ENCODE measurements around the gene EPC1. TPM values are rescaled to one million over a fixed set of nuclear protein-coding genes. Genes with fewer than 3 reads are reported as not detected.

The EPC1 gene
- total RNA-seq, 3 donors from 2014 or later, result 33.7 to 47.9 (median 46.9) TPM

DNA sequence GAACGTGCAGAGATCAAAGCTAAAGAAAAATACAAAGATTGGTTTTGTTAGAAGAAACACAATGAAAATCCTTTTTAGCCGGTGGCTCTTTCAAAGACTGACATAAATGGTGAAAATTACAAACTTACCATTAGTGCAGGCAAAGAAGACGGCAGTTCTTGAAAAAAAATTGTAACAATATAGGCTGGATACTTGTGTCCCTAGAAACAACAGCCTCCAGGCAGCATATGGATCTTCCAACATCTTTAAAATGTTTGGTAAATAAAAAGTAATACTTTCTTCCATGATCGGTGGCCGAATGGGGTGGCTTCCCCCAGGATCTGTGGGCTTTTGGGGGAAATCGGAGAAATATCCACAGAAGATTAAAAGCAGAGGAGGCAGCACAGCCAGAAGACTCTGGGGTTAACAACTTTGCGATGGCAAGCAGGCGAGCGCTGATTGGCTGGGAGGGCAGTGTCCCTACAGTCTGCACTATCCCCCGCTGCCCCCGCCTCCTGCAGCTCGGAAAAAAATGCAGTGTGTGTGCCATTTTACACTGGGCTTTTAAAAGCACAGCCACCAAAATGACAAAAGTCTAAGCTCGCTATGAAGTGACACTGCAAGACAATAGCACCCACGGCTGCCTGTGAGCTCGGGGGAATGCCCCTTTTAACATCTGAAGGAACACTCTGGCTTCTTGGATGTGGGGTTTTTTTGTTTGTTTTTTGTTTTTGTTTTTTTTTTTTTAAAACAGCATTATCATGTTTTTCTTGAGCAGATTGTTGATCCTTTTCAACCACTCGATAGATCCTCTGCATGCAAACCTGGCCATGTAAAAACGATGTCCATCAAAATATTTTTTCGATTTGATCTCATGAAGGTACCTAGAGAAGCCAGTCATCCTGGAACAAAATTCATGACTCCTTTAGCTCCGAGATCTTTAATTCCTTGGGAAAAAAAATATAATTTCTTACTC, 31.7 kb upstream of the EPC1 start:
- TF ChIP-seq, protein P1, sequence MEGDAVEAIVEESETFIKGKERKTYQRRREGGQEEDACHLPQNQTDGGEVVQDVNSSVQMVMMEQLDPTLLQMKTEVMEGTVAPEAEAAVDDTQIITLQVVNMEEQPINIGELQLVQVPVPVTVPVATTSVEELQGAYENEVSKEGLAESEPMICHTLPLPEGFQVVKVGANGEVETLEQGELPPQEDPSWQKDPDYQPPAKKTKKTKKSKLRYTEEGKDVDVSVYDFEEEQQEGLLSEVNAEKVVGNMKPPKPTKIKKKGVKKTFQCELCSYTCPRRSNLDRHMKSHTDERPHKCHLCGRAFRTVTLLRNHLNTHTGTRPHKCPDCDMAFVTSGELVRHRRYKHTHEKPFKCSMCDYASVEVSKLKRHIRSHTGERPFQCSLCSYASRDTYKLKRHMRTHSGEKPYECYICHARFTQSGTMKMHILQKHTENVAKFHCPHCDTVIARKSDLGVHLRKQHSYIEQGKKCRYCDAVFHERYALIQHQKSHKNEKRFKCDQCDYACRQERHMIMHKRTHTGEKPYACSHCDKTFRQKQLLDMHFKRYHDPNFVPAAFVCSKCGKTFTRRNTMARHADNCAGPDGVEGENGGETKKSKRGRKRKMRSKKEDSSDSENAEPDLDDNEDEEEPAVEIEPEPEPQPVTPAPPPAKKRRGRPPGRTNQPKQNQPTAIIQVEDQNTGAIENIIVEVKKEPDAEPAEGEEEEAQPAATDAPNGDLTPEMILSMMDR (IDR thresholded peaks at IDR 0.05), result no peak
- Histone ChIP-seq H3K36me3 (ENCODE audit: low read depth) (no peaks in the 10 kb centered on the region), H3K9me3 (no peaks in the 10 kb centered on the region), H3K4me1 (ENCODE audit: low read depth) (peaks cover 12% of the 10 kb centered on the region), H3K4me3 (peak overlapping the region; percentile 50)
- ATAC-seq (peak; percentile 96), DNase-seq (peak; percentile 95 to 98 (median 97))
- intact Hi-C loops (cut with DNase I, micrococcal nuclease), result loop anchor here in 1 of 2 donors (5.0 kb wide), 1 partner anchor 69 kb away; the partner anchor contains the start of gene CCDC7

DNA sequence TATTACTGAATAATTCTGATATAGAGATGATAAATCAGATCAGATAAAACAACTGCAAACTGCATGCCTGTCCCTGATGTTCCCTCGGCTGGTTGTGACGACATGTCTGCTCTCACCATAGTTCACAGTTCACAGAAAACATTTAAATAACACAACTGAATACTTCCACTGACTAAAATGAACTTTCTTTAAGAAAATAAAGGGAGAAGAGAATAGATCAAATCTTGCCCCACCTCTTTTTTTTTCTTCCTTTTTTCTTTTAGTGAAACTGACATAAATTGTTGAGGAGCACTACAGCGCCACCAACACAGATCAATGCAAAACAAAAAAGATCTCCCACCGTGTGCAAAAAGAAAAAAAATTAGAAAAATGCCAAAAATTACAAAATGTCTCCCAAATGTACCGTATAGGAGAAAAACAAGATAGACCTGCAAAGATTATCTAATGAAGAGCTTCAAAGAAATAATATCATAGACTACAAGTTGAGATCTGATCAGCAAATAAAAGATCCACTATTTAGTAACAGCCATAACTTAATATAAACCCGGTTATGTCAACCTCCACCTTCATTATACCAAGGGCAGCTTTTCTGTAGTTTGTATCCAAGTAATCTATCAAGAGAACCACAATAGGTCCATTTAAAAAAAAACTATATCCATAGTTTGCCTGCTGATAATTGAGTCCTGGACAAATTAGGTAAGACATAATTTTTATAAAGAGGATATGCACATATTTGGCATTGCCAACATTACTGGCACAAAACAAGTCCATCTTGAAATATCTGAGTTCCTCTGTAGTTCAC, 30.7 kb upstream of the EPC1 start:
- ATAC-seq (peak; percentile 25), DNase-seq (peak in 1 of 3 donors; percentile 49)
- H3K4me1 ChIP-seq (ENCODE audit: low read depth), result peaks cover 18% of the 10 kb centered on the region
- no peaks in the 10 kb centered on the region for H3K9me3 ChIP-seq
- intact Hi-C loops (cut with DNase I, micrococcal nuclease), result loop anchor here in 1 of 2 donors (5.0 kb wide), 1 partner anchor 70 kb away; the partner anchor contains the start of gene CCDC7
- TF ChIP-seq, protein P1 (IDR thresholded peaks at IDR 0.05), result peak; percentile 5
- H3K36me3 ChIP-seq (ENCODE audit: low read depth), result no peaks in the 10 kb centered on the region
- peak overlapping the region; percentile 50 for H3K4me3 ChIP-seq

DNA sequence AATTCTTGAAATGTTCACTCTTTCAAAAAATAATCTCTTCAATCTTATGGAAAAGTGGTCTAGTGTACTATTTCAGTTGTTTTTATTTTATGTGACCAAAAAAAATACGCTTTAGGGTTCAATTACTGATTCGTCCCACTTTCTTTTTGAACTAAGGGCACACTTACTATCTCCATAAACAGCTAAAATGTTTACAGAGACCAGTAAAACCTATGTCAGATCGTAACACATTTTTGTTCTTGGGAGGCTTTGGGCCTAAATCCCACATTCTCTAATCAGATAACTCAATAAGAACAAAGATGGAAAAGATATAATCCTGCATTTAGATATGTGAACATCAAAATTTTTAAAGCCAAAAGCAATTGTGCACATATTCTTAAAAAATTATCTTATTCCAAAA, 29.8 kb upstream of the EPC1 start:
- TF ChIP-seq, protein P1 (IDR thresholded peaks at IDR 0.05), result no peak
- Histone ChIP-seq H3K9me3 (no peaks in the 10 kb centered on the region), H3K4me1 (ENCODE audit: low read depth) (peaks cover 18% of the 10 kb centered on the region), H3K4me3 (no peak overlapping the region), H3K36me3 (ENCODE audit: low read depth) (no peaks in the 10 kb centered on the region)
- intact Hi-C loops (cut with DNase I, micrococcal nuclease), result loop anchor here in 1 of 2 donors (5.0 kb wide), 1 partner anchor 71 kb away; the partner anchor contains the start of gene CCDC7
- DNase-seq, result no peak
- ATAC-seq, result no peak

DNA sequence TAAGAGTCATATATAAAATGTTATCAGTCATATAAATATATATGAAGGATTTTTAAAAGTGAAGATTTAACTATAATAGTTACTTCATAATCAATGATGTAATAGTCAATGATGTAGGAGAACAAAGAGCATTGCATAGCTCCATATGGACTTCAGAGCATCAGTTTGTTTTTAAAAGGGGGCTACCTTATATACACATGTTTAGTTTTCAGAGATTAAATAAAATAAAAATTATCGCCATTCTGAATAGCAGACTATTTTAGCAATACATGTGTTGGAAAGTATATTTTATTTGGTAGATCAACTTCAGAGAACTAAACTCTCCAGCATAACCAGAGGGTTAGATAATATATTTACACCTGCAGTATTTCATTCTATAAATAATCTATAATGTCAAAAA, 29.1 kb upstream of the EPC1 start:
- H3K4me3 ChIP-seq, result no peak overlapping the region
- intact Hi-C loops (cut with DNase I, micrococcal nuclease), result loop anchor here in 1 of 2 donors (5.0 kb wide), 1 partner anchor 71 kb away; the partner anchor contains the start of gene CCDC7

DNA sequence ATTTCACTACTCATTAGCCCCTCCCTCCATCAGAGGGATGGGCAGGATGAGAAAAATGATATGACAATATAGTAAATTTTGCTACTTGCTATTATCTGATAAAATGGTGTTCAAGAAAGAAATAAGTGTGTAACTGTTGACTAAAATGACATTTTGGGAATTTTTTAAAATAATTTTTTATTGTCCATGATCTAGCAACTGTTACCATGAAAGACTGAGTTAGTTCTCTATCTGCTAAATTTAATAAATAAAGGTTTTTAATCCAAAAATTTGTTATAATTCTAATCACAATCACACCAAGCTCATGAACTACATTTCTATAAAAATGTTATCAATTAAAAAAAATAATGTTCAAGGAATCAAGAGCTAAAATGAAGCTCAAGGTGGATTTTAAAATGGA, 28.7 kb upstream of the EPC1 start:
- H3K36me3 ChIP-seq (ENCODE audit: low read depth), result no peaks in the 10 kb centered on the region
- TF ChIP-seq, protein P1 (IDR thresholded peaks at IDR 0.05), result no peak
- no peak overlapping the region for H3K4me3 ChIP-seq
- ATAC-seq, result no peak
- H3K9me3 ChIP-seq, result no peaks in the 10 kb centered on the region
- no peak for DNase-seq
- intact Hi-C loops (cut with DNase I, micrococcal nuclease), result loop anchor here in 1 of 2 donors (5.0 kb wide), 1 partner anchor 72 kb away; the partner anchor contains the start of gene CCDC7
- H3K4me1 ChIP-seq (ENCODE audit: low read depth), result peaks cover 11% of the 10 kb centered on the region

More for the DNA sequence above, 29.1 kb upstream of the EPC1 start:
- no peaks in the 10 kb centered on the region for H3K9me3 ChIP-seq
- TF ChIP-seq, protein P1 (IDR thresholded peaks at IDR 0.05), result no peak
- DNase-seq, result no peak
- ATAC-seq, result no peak
- H3K36me3 ChIP-seq (ENCODE audit: low read depth), result no peaks in the 10 kb centered on the region
- peaks cover 15% of the 10 kb centered on the region for H3K4me1 ChIP-seq (ENCODE audit: low read depth)
